Measurements from ENCODE around the gene TRIM2. TPM values are rescaled to one million over a fixed set of nuclear protein-coding genes. Genes with fewer than 3 reads are reported as not detected.

TRIM2 gene
- total RNA-seq, 1 experiment from 2014 or later: 7.0 TPM

DNA sequence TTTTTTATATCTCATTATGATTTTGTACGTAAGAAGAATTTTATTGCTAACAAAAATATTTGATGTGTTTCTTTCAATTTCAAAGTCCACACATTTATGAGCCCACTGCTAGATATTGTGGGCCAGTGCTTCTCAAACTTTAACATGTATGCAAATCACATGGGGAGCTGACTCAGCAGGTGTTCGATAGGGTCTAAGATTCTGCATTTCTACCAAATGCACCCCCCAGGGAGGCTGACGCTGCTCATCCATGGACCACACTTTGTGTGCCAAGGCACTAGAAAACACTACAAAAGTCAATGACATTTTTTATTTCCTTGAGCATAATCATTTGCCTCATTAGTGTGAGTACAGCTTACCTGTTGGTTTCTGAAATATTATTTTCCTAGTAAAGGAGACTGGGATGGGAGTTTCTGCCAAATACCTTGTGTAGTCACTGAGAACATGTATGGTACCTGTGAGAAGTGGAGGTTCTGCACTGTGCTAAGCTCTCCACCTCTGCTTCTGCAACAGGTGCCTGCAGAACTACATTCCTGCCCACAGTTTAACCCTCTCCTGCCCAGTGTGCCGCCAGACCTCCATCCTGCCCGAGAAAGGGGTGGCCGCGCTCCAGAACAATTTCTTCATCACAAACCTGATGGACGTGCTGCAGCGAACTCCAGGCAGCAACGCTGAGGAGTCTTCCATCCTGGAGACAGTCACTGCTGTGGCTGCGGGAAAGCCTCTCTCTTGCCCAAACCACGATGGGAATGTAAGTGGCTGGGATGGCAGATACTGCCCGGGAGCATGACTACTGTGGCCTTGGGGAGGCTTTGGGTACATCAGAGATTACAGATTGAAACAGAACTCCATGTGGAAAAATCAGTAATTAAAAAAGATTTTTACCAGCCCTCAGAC, 71.4 kb downstream of the TRIM2 start:
- Histone ChIP-seq H3K36me3 (no peaks in the 10 kb centered on the region), H3K27me3 (no peaks in the 10 kb centered on the region), H3K4me3 (no peak overlapping the region), H3K9me3 (no peaks in the 10 kb centered on the region)
- no peak for DNase-seq

DNA sequence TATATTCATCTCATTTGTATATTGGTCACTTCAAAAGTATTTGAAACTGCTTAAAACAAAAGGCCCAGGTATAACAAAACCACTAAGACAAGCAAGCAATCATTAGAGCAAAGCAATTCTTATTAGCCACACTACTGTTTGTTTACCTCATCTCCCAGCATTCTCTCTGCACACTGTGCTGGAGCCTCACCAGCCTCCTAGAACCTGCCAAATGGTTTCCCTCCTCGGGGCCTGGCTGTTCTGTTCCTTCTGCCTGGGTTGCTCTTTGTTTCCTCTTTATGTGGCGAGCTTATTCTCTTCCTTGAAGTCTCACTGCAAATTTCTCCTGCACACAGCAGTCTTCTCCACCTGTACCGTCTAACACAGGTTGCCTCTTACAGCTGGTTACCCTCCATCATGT, 72.7 kb downstream of the TRIM2 start:
- Histone ChIP-seq H3K4me3 (no peak overlapping the region), H3K9me3 (no peaks in the 10 kb centered on the region), H3K27me3 (no peaks in the 10 kb centered on the region), H3K36me3 (no peaks in the 10 kb centered on the region)
- no peak for DNase-seq

DNA sequence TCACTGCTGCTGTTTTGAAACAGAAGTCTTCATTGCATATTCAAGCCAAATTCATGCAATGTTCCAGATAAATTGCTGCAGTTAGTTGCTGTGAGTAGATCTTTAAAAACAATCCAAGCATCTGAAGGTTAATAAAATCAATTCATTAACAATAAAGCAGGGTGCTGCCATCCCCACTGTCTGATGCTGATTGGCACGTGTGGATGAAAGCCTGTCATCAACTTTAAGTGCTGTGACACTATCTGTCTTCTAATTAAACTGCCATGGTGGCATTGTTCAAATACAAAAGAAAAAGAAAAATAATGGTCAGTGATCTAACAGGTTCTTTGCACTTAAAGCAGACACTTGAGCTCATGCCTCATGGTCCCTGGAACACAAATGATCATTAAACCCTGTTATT, 77.2 kb downstream of the TRIM2 start:
- H3K4me3 ChIP-seq: no peak overlapping the region
- DNase-seq: no peak
- no peaks in the 10 kb centered on the region; the same call in 1 of the 2 replicates for H3K9me3 ChIP-seq
- H3K27me3 ChIP-seq: no peaks in the 10 kb centered on the region
- no peaks in the 10 kb centered on the region for H3K36me3 ChIP-seq

DNA sequence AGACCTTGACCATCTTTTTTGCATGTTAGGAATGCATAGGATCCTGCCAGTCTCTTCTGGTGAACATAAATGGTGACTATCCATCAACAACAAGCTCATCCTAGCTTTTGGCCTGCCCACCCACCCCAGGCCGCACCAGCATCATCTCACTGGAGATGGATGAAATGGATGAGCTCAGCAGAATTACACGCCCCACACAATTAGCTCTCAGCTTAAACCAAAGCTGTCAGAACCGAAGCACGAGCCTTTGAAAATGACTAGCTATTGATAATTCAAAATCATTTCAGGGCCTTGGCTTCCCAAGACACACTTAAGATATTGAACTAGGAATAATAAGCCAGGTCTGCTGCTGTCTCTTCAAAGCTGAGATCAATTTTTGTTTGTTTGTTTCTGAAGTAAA, 77.8 kb downstream of the TRIM2 start:
- DNase-seq: no peak
- Histone ChIP-seq H3K9me3 (no peaks in the 10 kb centered on the region; the same call in 1 of the 2 replicates), H3K4me3 (no peak overlapping the region), H3K27me3 (no peaks in the 10 kb centered on the region), H3K36me3 (no peaks in the 10 kb centered on the region)

GRCh38 chr4:153283260-153283659, 79.0 kb downstream of the TRIM2 start:
- no peak overlapping the region for H3K4me3 ChIP-seq
- H3K9me3 ChIP-seq: no peaks in the 10 kb centered on the region; the same call in 1 of the 2 replicates
- no peak for DNase-seq
- no peaks in the 10 kb centered on the region for H3K27me3 ChIP-seq
- H3K36me3 ChIP-seq: no peaks in the 10 kb centered on the region

DNA sequence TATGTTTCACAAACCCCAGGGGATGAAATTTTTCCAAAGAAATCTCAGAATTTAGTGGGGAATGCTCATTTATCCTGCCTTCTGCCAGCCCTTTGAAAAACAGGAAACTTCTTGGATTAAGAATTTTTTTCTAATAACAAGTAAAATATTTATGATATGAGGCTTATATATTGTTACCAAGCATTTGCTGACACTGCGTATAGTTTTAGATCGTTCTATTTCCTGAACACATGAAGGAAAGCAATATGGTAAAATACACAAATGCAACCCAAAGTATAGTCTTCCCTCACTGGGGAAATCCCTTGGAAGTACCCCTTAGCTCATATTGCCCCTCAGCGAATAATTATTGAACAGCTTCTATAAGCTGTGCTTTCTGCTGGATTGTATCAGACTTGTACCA, 85.9 kb downstream of the TRIM2 start:
- no peaks in the 10 kb centered on the region; the same call in 1 of the 2 replicates for H3K9me3 ChIP-seq
- no peaks in the 10 kb centered on the region for H3K27me3 ChIP-seq
- H3K36me3 ChIP-seq: no peaks in the 10 kb centered on the region
- no peak for DNase-seq
- H3K4me3 ChIP-seq: no peak overlapping the region

- no peaks in the 10 kb centered on the region for H3K36me3 ChIP-seq
- no peak for DNase-seq
- no peak overlapping the region for H3K4me3 ChIP-seq
- H3K27me3 ChIP-seq: no peaks in the 10 kb centered on the region
- H3K9me3 ChIP-seq: no peaks in the 10 kb centered on the region; the same call in 1 of the 2 replicates
These were observed 87.3 kb downstream of the TRIM2 start for GRCh38 chr4:153291562-153291961.

GRCh38 chr4:153292897-153293741, 88.9 kb downstream of the TRIM2 start:
- no peaks in the 10 kb centered on the region for H3K36me3 ChIP-seq
- H3K27me3 ChIP-seq: no peaks in the 10 kb centered on the region
- no peak for DNase-seq
- no peak overlapping the region for H3K4me3 ChIP-seq
- no peaks in the 10 kb centered on the region; the same call in 1 of the 2 replicates for H3K9me3 ChIP-seq

DNA sequence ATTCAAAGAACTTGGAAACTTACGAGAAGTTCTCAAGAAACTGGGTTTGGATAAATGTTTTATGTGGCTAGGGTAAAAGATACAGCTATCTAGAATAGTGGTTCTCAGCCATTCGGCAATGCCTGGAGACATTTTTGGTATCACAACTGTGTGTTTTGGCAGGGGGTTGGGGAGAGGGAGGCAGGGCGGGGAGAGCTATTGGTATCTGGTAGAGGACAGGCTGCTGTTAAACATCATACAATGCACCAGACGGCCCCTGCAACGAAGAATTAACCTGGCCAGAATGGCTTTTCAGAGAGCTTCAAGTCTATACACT, 89.5 kb downstream of the TRIM2 start:
- no peak for DNase-seq
- Histone ChIP-seq H3K4me3 (no peak overlapping the region), H3K36me3 (no peaks in the 10 kb centered on the region)

GRCh38 chr4:153294631-153295030, 90.4 kb downstream of the TRIM2 start:
- no peak for DNase-seq
- Histone ChIP-seq H3K4me3 (no peak overlapping the region), H3K9me3 (no peaks in the 10 kb centered on the region), H3K27me3 (no peaks in the 10 kb centered on the region), H3K36me3 (no peaks in the 10 kb centered on the region)

More for the DNA sequence above, 89.5 kb downstream of the TRIM2 start:
- Histone ChIP-seq H3K9me3 (no peaks in the 10 kb centered on the region; the same call in 1 of the 2 replicates), H3K27me3 (no peaks in the 10 kb centered on the region)

DNA sequence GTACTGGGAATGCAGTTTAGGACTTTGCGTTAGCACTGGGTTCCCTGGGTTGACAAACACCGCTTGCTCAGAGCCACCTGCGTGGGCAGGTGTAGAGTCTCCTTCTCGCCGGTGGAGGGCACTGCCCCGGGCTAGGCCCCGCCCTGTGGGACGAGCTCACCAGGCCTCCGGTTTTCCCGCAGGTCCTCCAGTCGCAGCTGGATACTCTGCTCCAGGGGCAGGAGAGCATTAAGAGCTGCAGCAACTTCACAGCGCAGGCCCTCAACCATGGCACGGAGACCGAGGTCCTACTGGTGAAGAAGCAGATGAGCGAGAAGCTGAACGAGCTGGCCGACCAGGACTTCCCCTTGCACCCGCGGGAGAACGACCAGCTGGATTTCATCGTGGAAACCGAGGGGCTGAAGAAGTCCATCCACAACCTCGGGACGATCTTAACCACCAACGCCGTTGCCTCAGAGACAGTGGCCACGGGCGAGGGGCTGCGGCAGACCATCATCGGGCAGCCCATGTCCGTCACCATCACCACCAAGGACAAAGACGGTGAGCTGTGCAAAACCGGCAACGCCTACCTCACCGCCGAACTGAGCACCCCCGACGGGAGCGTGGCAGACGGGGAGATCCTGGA, 91.0 kb downstream of the TRIM2 start:
- Histone ChIP-seq H3K36me3 (no peaks in the 10 kb centered on the region), H3K27me3 (no peaks in the 10 kb centered on the region), H3K9me3 (no peaks in the 10 kb centered on the region), H3K4me3 (no peak overlapping the region)
- no peak for DNase-seq

- DNase-seq: peak; percentile 17
- H3K27me3 ChIP-seq: no peaks in the 10 kb centered on the region
- no peaks in the 10 kb centered on the region for H3K9me3 ChIP-seq
- H3K36me3 ChIP-seq: no peaks in the 10 kb centered on the region
- no peak overlapping the region for H3K4me3 ChIP-seq
These were observed 92.0 kb downstream of the TRIM2 start for GRCh38 chr4:153296040-153296823.

GRCh38 chr4:153297116-153297515, 92.9 kb downstream of the TRIM2 start:
- no peak overlapping the region for H3K4me3 ChIP-seq
- no peaks in the 10 kb centered on the region for H3K27me3 ChIP-seq
- no peaks in the 10 kb centered on the region for H3K36me3 ChIP-seq
- no peaks in the 10 kb centered on the region for H3K9me3 ChIP-seq
- no peak for DNase-seq

DNA sequence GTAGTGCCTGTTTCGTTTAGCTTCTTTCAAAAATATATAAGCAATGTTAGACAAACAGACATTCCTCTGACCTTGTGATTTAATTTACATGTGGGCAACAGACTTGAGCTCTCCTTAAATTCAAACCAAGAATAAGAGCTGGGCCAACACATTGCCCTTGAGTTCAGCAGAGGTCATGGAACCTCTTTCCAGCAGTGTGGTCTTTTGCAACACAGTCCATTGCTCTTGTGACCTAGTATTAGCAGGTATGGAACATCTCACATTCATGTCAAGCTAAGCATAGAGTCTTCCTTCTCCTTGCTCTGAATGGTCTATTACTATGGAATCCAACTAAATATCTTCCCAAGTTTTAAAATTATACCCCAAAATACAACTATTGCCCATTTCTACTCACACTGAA, 106.5 kb downstream of the TRIM2 start:
- no peak for DNase-seq
- Histone ChIP-seq H3K9me3 (no peaks in the 10 kb centered on the region), H3K36me3 (no peaks in the 10 kb centered on the region), H3K27me3 (no peaks in the 10 kb centered on the region), H3K4me3 (no peak overlapping the region)

DNA sequence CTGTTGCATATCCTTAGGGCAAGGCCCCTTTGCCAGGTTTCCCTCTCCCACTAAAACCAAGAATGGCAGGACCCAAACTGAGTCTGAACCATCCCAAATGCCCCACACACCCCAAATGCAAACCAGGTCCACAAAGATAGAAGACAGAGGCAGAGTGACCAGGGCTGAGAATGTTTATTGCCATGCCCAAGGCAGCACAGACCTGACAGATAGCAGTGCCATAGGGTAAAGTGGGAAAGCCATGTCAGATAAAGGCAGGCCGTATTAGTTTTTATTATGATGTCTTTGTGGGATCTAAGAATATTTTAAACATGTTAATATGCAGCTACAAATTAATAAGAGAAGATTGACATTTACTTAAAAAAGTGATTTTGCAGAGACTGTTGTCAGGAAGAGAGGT, 110.7 kb downstream of the TRIM2 start:
- H3K36me3 ChIP-seq: no peaks in the 10 kb centered on the region
- no peak for DNase-seq
- no peaks in the 10 kb centered on the region for H3K27me3 ChIP-seq
- H3K4me3 ChIP-seq: no peak overlapping the region
- H3K9me3 ChIP-seq: no peaks in the 10 kb centered on the region

DNA sequence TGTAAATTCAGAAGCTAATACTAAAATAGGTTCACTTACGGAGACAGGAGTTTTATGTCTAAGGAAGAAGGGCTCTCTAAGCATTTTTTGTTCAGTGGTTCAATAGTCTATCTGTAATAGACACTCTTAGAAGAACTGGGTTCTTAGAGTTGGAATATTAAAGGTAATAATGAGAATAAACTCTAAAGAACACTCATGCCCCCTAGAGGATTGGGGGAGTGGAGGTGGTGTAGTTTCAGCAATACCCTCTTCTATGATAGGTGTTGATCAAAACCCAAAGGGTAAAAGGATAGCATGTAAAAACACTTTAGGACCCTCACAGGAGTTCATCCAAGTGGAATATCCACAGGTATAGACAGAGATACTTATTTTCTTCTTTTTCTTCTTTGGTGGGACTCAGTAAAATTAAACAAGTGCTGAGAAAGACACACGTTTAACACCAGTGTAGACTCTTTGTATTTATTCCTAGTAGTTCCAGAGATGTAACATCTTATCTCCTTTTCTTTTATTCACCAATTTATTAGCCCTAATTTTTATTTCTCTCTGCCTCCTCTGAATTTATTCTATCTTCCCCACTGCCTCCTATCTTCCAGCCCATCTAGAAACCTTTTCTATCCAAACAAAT, 114.6 kb downstream of the TRIM2 start:
- no peaks in the 10 kb centered on the region for H3K9me3 ChIP-seq
- no peaks in the 10 kb centered on the region for H3K36me3 ChIP-seq
- no peaks in the 10 kb centered on the region for H3K27me3 ChIP-seq

More for the DNA sequence above, 114.6 kb downstream of the TRIM2 start:
- DNase-seq: no peak
- H3K4me3 ChIP-seq: no peak overlapping the region
